Embryonic facial prominence (tissue), 1 donor: ENCODE measurements around the gene MIB1.

Source experiments
- DNase-seq: peaks from one replicate; pipeline ENCODE4 v3.0.0-alpha.2; 2016; ENCODE audit errors: extremely low spot score

MIB1 gene

GRCh38 chr18:21815101-21815500 lies 74.5 kb downstream of the MIB1 start:
- DNase-seq = no peak

- DNase-seq = no peak
These were observed 79.6 kb downstream of the MIB1 start for GRCh38 chr18:21820033-21820810.

GRCh38 chr18:21820811-21821143 lies 80.2 kb downstream of the MIB1 start:
- no peak for DNase-seq

- no peak for DNase-seq
These were observed 83.3 kb downstream of the MIB1 start for GRCh38 chr18:21823848-21824247.

GRCh38 chr18:21826196-21826595 lies 85.6 kb downstream of the MIB1 start:
- no peak for DNase-seq

- no peak for DNase-seq
These were observed 86.2 kb downstream of the MIB1 start for GRCh38 chr18:21826641-21827302.

GRCh38 chr18:21830532-21830931 lies 89.9 kb downstream of the MIB1 start:
- DNase-seq = no peak

- DNase-seq = no peak
These were observed 90.8 kb downstream of the MIB1 start for GRCh38 chr18:21831413-21831831.

GRCh38 chr18:21833604-21834298 lies 93.2 kb downstream of the MIB1 start:
- DNase-seq = no peak

GRCh38 chr18:21834299-21834660 lies 93.7 kb downstream of the MIB1 start:
- no peak for DNase-seq

GRCh38 chr18:21841570-21841969 lies 101.0 kb downstream of the MIB1 start:
- DNase-seq = no peak

- no peak for DNase-seq
These were observed 102.7 kb downstream of the MIB1 start for GRCh38 chr18:21843341-21843740.

- DNase-seq = no peak
These were observed 110.9 kb downstream of the MIB1 start for GRCh38 chr18:21851327-21851961.

GRCh38 chr18:21853016-21853415 lies 112.4 kb downstream of the MIB1 start:
- no peak for DNase-seq

- DNase-seq = no peak
These were observed 113.4 kb downstream of the MIB1 start for GRCh38 chr18:21853775-21854552.

GRCh38 chr18:21855432-21855831 lies 114.8 kb downstream of the MIB1 start:
- DNase-seq = no peak

- no peak for DNase-seq
These were observed 117.3 kb downstream of the MIB1 start for GRCh38 chr18:21857871-21858270.

- no peak for DNase-seq
These were observed 118.0 kb downstream of the MIB1 start for GRCh38 chr18:21858544-21858943.

- no peak for DNase-seq
These were observed 123.8 kb downstream of the MIB1 start for GRCh38 chr18:21864386-21864785.

GRCh38 chr18:21865043-21865442 lies 124.5 kb downstream of the MIB1 start:
- no peak for DNase-seq

GRCh38 chr18:21868770-21869169 lies 128.2 kb downstream of the MIB1 start:
- no peak for DNase-seq

- DNase-seq = no peak
These were observed 149.0 kb downstream of the MIB1 start for GRCh38 chr18:21889570-21889969.
